A549 (cell line): ENCODE measurements around the gene IL17REL. TPM values are rescaled to one million over a fixed set of nuclear protein-coding genes. Genes with fewer than 3 reads are reported as not detected.

ENCODE experiments used
- ATAC-seq, 2 experiments: fragments of 200-7000 bp in 1 of 2; fragments of >200 bp in 1 of 2; cut with Nextera tagmentation in 1 of 2; cut with Tn5 transposase in 1 of 2; 3 replicates each; pipeline versions ENCODE4 v1.8.0 to v1.9.1; 2018 to 2020; ENCODE audit warnings: mild to moderate bottlenecking in 1 of 2, moderate library complexity in 1 of 2
- CTCF ChIA-PET: fragments of 300-600 bp; sonication (Branson Sonifier 250); formaldehyde crosslinking; extraction: SDS; loops from one replicate; lab custom pipeline; 2021; ENCODE audit warnings: antibody characterized with exemption, inconsistent platforms; lab: Yijun Ruan, JAX
- POLR2A ChIA-PET: fragments of 350-600 bp; formaldehyde crosslinking; extraction: SDS; loops from one replicate; lab custom pipeline; 2021; ENCODE audit warnings: antibody characterized with exemption, inconsistent platforms; lab: Yijun Ruan, JAX
- DNase-seq, 2 experiments: peaks; one replicate each; pipeline versions ENCODE4 v3.0.0 to v3.0.0-alpha.2; 2011 to 2016; ENCODE audit warnings: low read depth in 1 of 2, low spot score in 1 of 2
- FAIRE-seq: peaks from 2 replicates; lab custom pipeline; 2011; peaks lifted over from hg19 to GRCh38; lab: Jason Lieb, UNC
- H3K27ac ChIP-seq, 2 experiments: fragments of >200 bp; sonication (Bioruptor Twin); formaldehyde crosslinking; 3 replicates each; pipeline ENCODE4 v1.5.1; 2016 to 2017
- H3K4me1 ChIP-seq: fragments of >200 bp; sonication (Bioruptor Twin); formaldehyde crosslinking; 3 replicates; pipeline ENCODE4 v1.6.1; 2016
- H3K4me2 ChIP-seq: fragments of >200 bp; sonication (Bioruptor Twin); formaldehyde crosslinking; 3 replicates; pipeline ENCODE4 v1.6.1; 2016
- H3K4me3 ChIP-seq: fragments of >200 bp; sonication (Bioruptor Twin); formaldehyde crosslinking; 3 replicates; pipeline ENCODE4 v1.5.1; 2016
- H3K9me3 ChIP-seq: fragments of >200 bp; sonication (Bioruptor Twin); formaldehyde crosslinking; 3 replicates; pipeline ENCODE4 v1.6.1; 2016
- CBX2 ChIP-seq: fragments of 200-600 bp; sonication (generic); IDR thresholded peaks from 2 replicates; pipeline ENCODE4 v1.6.1; 2016; ENCODE audit warnings: low read depth, mild to moderate bottlenecking, borderline replicate concordance
- CEBPB ChIP-seq, 2 experiments: fragments of >200 bp in 1 of 2; sonication (Bioruptor Twin) in 1 of 2; formaldehyde crosslinking in 1 of 2; IDR thresholded peaks; 2 replicates each; pipeline ENCODE4 v1.6.1; 2012 to 2016
- CHD4 ChIP-seq: fragments of 200-600 bp; sonication (generic); IDR thresholded peaks from 2 replicates; pipeline ENCODE4 v1.6.1; 2016; ENCODE audit warnings: antibody characterized with exemption, mild to moderate bottlenecking, borderline replicate concordance
- FOSB ChIP-seq: fragments of 250-450 bp; sonication (Bioruptor Pico); IDR thresholded peaks from 2 replicates; pipeline ENCODE4 v1.5.0; 2020; ENCODE audit warnings: mild to moderate bottlenecking, moderate library complexity
- FOSL2 ChIP-seq, 2 experiments: fragments of 450-650 bp in 1 of 2; fragments of >200 bp in 1 of 2; sonication (Bioruptor Twin) in 1 of 2; formaldehyde crosslinking; IDR thresholded peaks; 2 replicates each; pipeline versions ENCODE4 v1.5.0 to v1.6.1; 2016 to 2020; ENCODE audit warnings: mild to moderate bottlenecking in 1 of 2, moderate library complexity in 1 of 2
- GATA3 ChIP-seq: IDR thresholded peaks from 2 replicates; pipeline ENCODE4 v1.6.1; 2012; ENCODE audit warnings: borderline replicate concordance
- NR3C1 ChIP-seq: fragments of >200 bp; sonication (Bioruptor Twin); formaldehyde crosslinking; IDR thresholded peaks from 3 replicates; pipeline ENCODE4 v1.6.1; 2017
- POLR2AphosphoS2 ChIP-seq: conservative IDR thresholded peaks from 2 replicates; pipeline ENCODE4 v1.6.1; 2012; ENCODE audit warnings: low read length, improper control_type of control experiment, inconsistent platforms
- RAD21 ChIP-seq, 2 experiments: fragments of >200 bp in 1 of 2; sonication (Bioruptor Twin) in 1 of 2; formaldehyde crosslinking in 1 of 2; IDR thresholded peaks in 1 of 2; conservative IDR thresholded peaks in 1 of 2; 2 replicates in 1 of 2; 3 replicates in 1 of 2; pipeline ENCODE4 v1.6.1; 2012 to 2018; ENCODE audit warnings: inconsistent platforms in 1 of 2
- RFX5 ChIP-seq: fragments of 450-650 bp; IDR thresholded peaks from 2 replicates; pipeline ENCODE4 v1.7.1; 2014; ENCODE audit warnings: antibody characterized with exemption, mild to moderate bottlenecking, moderate library complexity
- RNF2 ChIP-seq: fragments of 200-600 bp; sonication (generic); IDR thresholded peaks from 2 replicates; pipeline ENCODE4 v1.6.1; 2016; ENCODE audit warnings: low read depth, mild to moderate bottlenecking, antibody characterized with exemption, moderate library complexity, borderline replicate concordance
- TP53 ChIP-seq: fragments of 250-450 bp; sonication (Bioruptor Pico); IDR thresholded peaks from 2 replicates; pipeline ENCODE4 v1.5.0; 2021; ENCODE audit warnings: mild to moderate bottlenecking, moderate library complexity
- ZSCAN20 ChIP-seq: fragments of 250-450 bp; sonication (Bioruptor Pico); IDR thresholded peaks from 2 replicates; pipeline ENCODE4 v1.8.0; 2022; ENCODE audit warnings: mild to moderate bottlenecking, moderate library complexity
- WGBS: methylation state at CpG from one replicate; pipeline ENCODE4 v1.1.6; 2017; ENCODE audit errors: missing lambda C conversion rate; 5-methylcytosine and 5-hydroxymethylcytosine counted together
- polyA plus RNA-seq, 4 experiments: library from polyadenylated mRNA; depleted of rRNA in 3 of 4; stranded (reverse); fragments of >200 nt; fragmentation: RNase III in 1 of 4; extraction: RNeasy Plus Mini Kit Qiagen cat#74134 plus additional on column Dnase treatment in 1 of 4; gene quantifications; 2 replicates in 3 of 4; 3 replicates in 1 of 4; pipeline ENCODE4 v1.2.3, GENCODE V29; 2011 to 2017
- TF ChIP-seq, protein P1 (sequence below): fragments of 150-350 bp; IDR thresholded peaks from 2 replicates; pipeline ENCODE4 v1.6.1; 2014; ENCODE audit warnings: low read depth, mild to moderate bottlenecking, low read length

IL17REL gene
- polyA plus RNA-seq, 2 of the 4 experiments (the other 2 are of a cell fraction): 0.06 TPM; not detected in 1

DNA sequence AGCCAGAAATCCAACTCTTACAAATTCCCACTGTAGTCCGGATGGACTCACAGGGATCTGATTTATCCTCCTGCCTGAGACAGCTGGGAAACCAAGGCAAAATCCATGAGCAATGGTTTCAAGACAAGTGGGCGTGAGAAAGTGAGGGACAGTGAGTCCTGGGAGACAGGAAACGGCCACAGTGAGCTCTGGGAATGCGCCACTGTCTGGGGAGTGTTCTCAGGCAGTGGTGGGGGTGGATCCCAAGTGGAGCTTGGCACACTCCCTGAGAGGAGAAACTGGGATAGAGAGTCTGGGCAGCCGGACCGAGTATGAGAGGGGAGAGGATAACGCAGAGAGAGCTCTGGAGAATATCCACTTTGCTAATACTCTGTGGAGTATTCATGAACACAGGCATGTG lies 9.8 kb downstream of the IL17REL start (continued):
- TF ChIP-seq RFX5: no peak

DNA sequence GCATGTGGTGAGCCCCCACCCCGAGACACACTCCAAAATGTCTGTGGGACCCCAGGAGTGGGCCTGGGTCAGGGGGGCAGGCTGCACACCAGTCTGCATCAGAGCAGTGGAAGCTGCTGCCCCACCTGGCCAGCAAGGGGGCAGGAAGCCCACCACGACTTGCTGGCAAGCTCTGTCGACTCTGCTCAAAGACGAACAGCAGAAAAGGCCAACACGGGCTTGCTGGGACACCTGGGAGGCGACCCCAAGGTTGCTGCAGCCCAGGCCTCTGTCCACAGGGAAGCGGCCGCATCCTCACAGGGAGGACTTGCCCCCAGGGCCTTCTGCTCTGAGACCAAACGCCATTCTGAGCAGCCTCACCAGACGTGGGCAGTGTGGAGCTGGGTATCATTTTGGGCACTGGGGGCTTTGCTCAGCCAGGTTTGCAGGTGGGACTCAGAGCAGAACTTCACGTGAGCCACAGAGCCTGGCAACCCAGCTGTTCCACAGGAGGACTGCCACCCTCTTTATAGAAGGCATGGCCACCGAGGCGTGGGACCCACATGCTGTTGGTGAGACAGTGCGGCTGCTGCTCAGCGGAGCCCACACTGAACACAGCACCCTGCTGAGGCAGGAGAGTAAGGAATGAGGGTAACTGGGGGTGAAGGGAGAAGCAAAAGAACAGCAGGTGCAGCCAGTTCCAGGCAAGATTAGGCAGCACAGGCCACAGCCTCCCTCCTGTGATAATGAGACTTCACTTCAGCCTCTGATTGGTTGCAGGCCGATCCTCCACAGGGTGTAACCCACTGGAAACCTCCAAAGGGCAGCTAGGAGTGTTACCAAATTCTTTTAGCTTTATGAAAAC lies 11.0 kb downstream of the IL17REL start:
- FAIRE-seq: no peak
- CTCF ChIA-PET: interaction anchor here (1.3 to 2.4 kb wide), 4 partner anchors 9 to 235 kb away, joined by 4 to 13 read pairs (median 6); no protein-coding TSS in a partner anchor
- 93% methylated on average over 10 of the region's 16 CpGs for whole genome bisulfite sequencing
- Histone ChIP-seq H3K9me3 (no peaks in the 10 kb centered on the region), H3K4me3 (no peak overlapping the region), H3K4me1 (peaks cover 4% of the 10 kb centered on the region; the same call in 1 of the 3 replicates), H3K27ac (no peak overlapping the region), H3K4me2 (no peak overlapping the region)
- 0 out of 6 replicates have a peak, but pooled peaks of 1 of the 2 experiments have one; percentile 6 for ATAC-seq
- no peak for DNase-seq
- POLR2A ChIA-PET: no interaction called here
- no peak for TF ChIP-seq CHD4

DNA sequence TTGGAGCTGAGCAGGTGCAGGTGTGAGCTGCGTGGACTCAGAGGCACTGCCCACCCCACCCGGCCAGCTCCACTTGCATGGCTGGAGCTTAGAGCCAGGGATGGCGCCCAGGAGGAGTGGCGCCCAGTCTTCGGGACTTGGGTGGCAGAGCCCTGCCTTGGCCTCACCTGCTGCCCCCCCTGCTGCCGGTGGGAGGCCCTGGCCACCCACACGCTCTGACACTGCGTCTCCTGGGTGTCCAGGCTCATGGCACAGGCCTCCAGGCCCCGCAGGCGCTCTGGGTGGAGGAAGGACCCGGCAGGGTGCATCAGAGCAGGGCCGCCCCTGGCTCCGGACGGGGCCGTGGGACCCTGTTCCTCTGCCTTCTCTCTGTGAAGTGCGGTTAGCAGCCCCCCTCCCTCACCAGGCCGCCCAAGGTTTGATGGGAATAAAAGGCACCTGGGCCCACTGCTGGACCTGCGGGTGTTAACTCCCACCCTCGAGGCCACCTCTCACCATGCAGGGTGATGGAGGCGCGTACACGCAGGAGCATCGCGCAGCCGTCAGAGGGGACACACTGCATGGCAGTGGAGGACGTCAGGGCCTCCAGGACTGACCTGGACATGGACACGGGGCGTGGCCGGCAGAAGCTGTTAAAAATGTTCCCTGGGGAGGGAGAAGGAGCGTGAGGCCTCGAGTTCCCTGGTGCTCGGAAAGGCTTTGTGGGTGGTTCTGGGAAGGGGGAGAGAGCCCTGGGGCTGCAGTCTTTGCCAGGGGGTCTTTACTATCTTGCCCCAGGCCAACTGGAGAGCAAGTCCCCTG lies 11.8 kb downstream of the IL17REL start:
- DNase-seq: no peak
- WGBS: 85% methylated on average over 10 of the region's 32 CpGs
- no peak for TF ChIP-seq RNF2
- no peak for TF ChIP-seq GATA3
- no peak for TF ChIP-seq FOSL2 (IDR thresholded peaks at IDR 0.05)
- no peak for TF ChIP-seq FOSL2 (CRISPR knock-in tag; IDR thresholded peaks at IDR 0.05)
- TF ChIP-seq RAD21 (conservative IDR thresholded peaks at IDR 0.05 in 1 of 2, IDR thresholded peaks at IDR 0.05 in 1 of 2): no peak
- TF ChIP-seq ZSCAN20 (CRISPR knock-in tag): no peak
- no peak for TF ChIP-seq NR3C1
- no peak for TF ChIP-seq CEBPB (IDR thresholded peaks at IDR 0.05)
- TF ChIP-seq, all 56 proteins: peak for 0
- Histone ChIP-seq H3K4me1 (peaks cover 4% of the 10 kb centered on the region; the same call in 1 of the 3 replicates), H3K9me3 (no peaks in the 10 kb centered on the region), H3K27ac (no peak overlapping the region), H3K4me2 (no peak overlapping the region), H3K4me3 (no peak overlapping the region)
- ATAC-seq: peak in 1 of 2 experiments; percentile 13; a peak in 2 of 6 replicates
- ChIA-PET CTCF (interaction anchor here (1.3 to 2.4 kb wide), 4 partner anchors 8 to 234 kb away, joined by 4 to 13 read pairs (median 7); no protein-coding TSS in a partner anchor), POLR2A (no interaction called here)
- FAIRE-seq: no peak

DNA sequence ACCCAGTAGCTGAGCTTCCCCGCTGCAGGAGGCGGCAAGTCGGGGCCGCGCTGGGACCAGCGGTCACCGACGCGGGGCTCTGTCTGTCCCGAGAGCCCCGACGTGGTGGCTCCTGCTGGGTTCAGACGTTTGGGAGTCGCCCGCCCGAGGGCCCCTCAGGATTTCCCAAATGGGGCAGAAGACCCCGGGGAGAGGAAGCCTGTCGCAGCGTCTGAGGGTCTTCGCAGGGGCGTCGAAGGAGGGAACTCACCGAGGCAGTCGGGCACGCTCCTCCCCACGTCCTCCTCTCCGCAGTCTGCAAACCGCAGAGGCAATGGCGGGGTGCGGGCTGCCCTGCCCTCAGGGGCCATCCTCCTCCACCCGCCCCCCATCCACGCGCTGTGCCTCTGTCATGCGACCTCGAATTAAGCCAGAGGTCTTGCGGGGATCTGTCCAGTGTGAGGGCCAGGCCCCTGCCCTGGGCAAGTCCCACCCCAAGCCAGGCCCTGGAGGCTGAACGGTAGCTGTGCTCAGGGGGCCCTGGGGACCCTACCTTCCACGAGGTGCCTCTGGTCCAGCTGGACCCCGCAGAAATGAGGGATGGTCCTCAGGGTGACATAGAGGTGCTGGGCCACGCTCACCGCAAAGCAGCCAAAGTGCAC lies 12.5 kb downstream of the IL17REL start:
- Histone ChIP-seq H3K27ac (no peak overlapping the region; a peak in 1 of 6 replicates), H3K4me1 (peaks cover 4% of the 10 kb centered on the region; the same call in 1 of the 3 replicates), H3K4me2 (peak overlapping the region; percentile 87), H3K9me3 (no peaks in the 10 kb centered on the region), H3K4me3 (peak overlapping the region; percentile 41; the same call in 1 of the 3 replicates)
- DNase-seq (no peak), ATAC-seq (no peak), FAIRE-seq (no peak)
- ChIA-PET CTCF (interaction anchor here (2.1 kb wide), 1 partner anchor 30 kb away, joined by 8 read pairs; no protein-coding TSS in a partner anchor), POLR2A (no interaction called here)
- 78% methylated on average over 23 of the region's 41 CpGs for WGBS
- TF ChIP-seq CBX2 (no peak), RAD21 (conservative IDR thresholded peaks at IDR 0.05 in 1 of 2, IDR thresholded peaks at IDR 0.05 in 1 of 2) (no peak), FOSB (CRISPR knock-in tag) (no peak), TP53 (no peak), POLR2AphosphoS2 (no peak)
- TF ChIP-seq, protein P1, sequence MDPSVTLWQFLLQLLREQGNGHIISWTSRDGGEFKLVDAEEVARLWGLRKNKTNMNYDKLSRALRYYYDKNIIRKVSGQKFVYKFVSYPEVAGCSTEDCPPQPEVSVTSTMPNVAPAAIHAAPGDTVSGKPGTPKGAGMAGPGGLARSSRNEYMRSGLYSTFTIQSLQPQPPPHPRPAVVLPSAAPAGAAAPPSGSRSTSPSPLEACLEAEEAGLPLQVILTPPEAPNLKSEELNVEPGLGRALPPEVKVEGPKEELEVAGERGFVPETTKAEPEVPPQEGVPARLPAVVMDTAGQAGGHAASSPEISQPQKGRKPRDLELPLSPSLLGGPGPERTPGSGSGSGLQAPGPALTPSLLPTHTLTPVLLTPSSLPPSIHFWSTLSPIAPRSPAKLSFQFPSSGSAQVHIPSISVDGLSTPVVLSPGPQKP: no peak
